ENCODE measurements around the gene OR52I1.

DNA sequence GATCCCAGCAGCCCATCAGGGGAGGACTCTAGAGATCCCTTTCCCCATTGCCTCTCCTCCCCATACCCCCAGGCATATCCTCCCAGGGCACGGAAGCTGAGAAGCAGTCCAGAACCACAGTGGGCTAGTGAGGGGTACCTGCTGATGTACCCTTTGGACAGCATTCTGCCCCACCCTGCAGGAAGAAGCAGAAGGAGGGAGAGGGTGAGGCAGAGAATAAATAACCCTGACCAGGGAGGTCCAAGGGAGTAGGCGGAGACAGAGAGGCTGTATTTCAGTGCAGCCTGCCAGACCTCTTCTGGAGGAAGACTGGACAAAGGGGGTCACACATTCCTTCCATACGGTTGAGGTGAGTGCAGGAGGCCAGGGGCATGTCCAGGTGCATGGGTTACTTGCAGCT lies 49.8 kb downstream of the OR52I1 start, which contains the start of gene OR51E1:
- no peak for TF ChIP-seq POLR2A (IDR thresholded peaks at IDR 0.05; ENCODE audit: low read length)
- TF ChIP-seq GATA1 (IDR thresholded peaks at IDR 0.05; ENCODE audit: low read depth, low read length), result no peak

All from erythroblast (primary cell).